Lung (tissue), 12 donors: Measurements from ENCODE around the gene IL18. TPM values are rescaled to one million over a fixed set of nuclear protein-coding genes. Genes with fewer than 3 reads are reported as not detected.

Experiments used
- ATAC-seq: fragments of 200-7000 bp; cut with Tn5 transposase; one replicate; pipeline ENCODE4 v1.9.1; 2020; ENCODE audit warnings: moderate number of reproducible peaks; ENCODE audit not compliant: insufficient read depth, low FRiP score
- DNase-seq, 3 donors: peaks; one replicate each; pipeline ENCODE4 v3.0.0-alpha.2; 2013 to 2017
- H3K27ac ChIP-seq, 2 donors: one replicate each; pipeline ENCODE4 v1.5.1; 2013; ENCODE audit warnings: mild to moderate bottlenecking in 2 of 2, moderate library complexity in 2 of 2, control low read depth in 1 of 2, inconsistent platforms in 1 of 2, low read depth in 1 of 2, low read length in 1 of 2
- H3K27me3 ChIP-seq, 3 donors: one replicate each; pipeline ENCODE4 v1.5.1; 2013; ENCODE audit warnings: low read length in 2 of 3; ENCODE audit not compliant: control insufficient read depth in 3 of 3, insufficient read depth in 3 of 3
- H3K36me3 ChIP-seq, 4 donors: one replicate each; pipeline ENCODE4 v1.5.1; 2013; ENCODE audit warnings: low read length in 4 of 4, mild to moderate bottlenecking in 1 of 4, moderate library complexity in 1 of 4; ENCODE audit not compliant: control insufficient read depth in 4 of 4, insufficient read depth in 4 of 4
- H3K4me1 ChIP-seq, 5 donors: one replicate each; pipeline ENCODE4 v1.5.1; 2013; ENCODE audit warnings: low read length in 5 of 5, mild to moderate bottlenecking in 2 of 5, moderate library complexity in 1 of 5; ENCODE audit not compliant: control insufficient read depth in 5 of 5, insufficient read depth in 5 of 5
- H3K4me3 ChIP-seq: one replicate; pipeline ENCODE4 v1.5.1; 2013; ENCODE audit warnings: mild to moderate bottlenecking, control low read depth, moderate library complexity
- H3K9ac ChIP-seq, 2 donors: one replicate each; pipeline ENCODE4 v1.5.1; 2013; ENCODE audit warnings: low read length in 2 of 2, control low read depth in 1 of 2; ENCODE audit not compliant: insufficient read depth in 1 of 2
- H3K9me3 ChIP-seq, 4 donors: one replicate each; pipeline ENCODE4 v1.5.1; 2013; ENCODE audit warnings: low read length in 3 of 4, mild to moderate bottlenecking in 1 of 4, moderate library complexity in 1 of 4; ENCODE audit not compliant: control insufficient read depth in 4 of 4, insufficient read depth in 3 of 4
- WGBS, 2 donors: extraction: QIAGEN DNeasy Blood & Tissue Kit; methylation state at CpG; one replicate each; pipeline ENCODE4 v1.1.7; 2013; 5-methylcytosine and 5-hydroxymethylcytosine counted together
- polyA plus RNA-seq, 2 donors: library from polyadenylated mRNA; stranded (reverse); fragments of 200-250 nt; gene quantifications; one replicate each; pipeline ENCODE4 v1.2.1, GENCODE V29; 2013
- total RNA-seq, 2 donors: library from RNA; depleted of rRNA in 1 of 2; stranded (reverse); fragments of >200 nt in 1 of 2; gene quantifications; one replicate each; pipeline ENCODE4 v1.2.1, GENCODE V29; 2014 to 2021
- TF ChIP-seq, protein P1 (sequence below): IDR thresholded peaks from 2 replicates; pipeline ENCODE4 v1.5.1; 2012; ENCODE audit warnings: mild to moderate bottlenecking; ENCODE audit errors: control extremely low read depth, extremely low read depth
- donor health status: control.
- donor health status: control.
- donor health status: Bipolar disorder and iron deficiency.
- donor health status: healthy.
- donor health status: DM: yes; HTN: yes; CAD: no.

IL18 gene
- total and polyA plus RNA-seq, 4 donors = 23.7 to 88.9 (median 27.0) TPM

DNA sequence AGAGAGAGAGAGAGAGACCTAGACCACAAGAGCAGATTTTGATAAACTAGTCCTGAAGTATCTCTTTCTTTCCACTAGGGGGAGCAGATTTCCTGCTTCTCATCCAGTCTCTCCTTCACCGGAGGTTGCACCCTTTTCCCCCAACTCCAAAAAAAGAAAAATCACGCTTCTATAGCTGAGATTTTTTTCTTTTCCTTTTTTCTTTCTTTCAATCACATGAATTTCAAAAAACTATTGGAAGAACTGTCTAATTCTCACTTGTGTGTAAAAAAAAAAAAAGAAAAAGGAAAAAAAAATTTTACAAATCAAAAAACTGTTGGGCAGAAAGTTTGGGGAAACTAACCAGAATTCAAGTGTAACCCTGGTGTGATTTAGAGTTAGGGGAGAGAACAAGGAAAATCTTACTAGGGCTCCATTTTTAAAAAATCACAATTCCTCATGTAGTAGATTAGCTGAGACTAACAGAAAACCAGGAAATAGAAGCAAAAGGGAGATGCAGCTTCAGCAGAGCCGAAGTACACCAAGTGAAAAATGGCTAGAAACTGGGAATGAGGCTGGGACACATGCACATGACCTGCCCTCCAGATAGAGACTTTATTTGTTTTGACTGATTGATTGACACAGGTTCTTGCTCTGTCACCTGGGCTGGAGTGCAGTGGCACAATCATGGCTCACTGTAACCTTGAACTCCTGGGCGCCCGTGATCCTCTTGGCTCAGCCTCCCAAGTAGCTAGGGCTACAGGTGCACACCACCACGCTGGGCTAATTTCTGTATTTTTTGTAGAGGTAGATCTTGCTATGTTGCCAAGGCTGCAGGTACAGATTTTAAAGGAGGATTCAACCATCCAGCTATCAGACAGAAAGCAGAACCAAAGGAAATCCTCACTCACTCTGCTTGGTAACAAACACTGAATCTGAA, 50.1 kb downstream of the IL18 start:
- WGBS, 2 donors = 58 to 63% methylated on average over 6 of the region's 6 CpGs
- Histone ChIP-seq H3K27ac (no peak overlapping the region), H3K4me3 (no peak overlapping the region), H3K27me3 (no peaks in the 10 kb centered on the region), H3K9ac (no peak overlapping the region), H3K4me1 (no peaks in the 10 kb centered on the region), H3K36me3 (no peaks in the 10 kb centered on the region), H3K9me3 (no peaks in the 10 kb centered on the region)
- DNase-seq = peak in 2 of 3 donors; percentile 59 to 60
- peak; percentile 58 for ATAC-seq
- TF ChIP-seq, protein P1, sequence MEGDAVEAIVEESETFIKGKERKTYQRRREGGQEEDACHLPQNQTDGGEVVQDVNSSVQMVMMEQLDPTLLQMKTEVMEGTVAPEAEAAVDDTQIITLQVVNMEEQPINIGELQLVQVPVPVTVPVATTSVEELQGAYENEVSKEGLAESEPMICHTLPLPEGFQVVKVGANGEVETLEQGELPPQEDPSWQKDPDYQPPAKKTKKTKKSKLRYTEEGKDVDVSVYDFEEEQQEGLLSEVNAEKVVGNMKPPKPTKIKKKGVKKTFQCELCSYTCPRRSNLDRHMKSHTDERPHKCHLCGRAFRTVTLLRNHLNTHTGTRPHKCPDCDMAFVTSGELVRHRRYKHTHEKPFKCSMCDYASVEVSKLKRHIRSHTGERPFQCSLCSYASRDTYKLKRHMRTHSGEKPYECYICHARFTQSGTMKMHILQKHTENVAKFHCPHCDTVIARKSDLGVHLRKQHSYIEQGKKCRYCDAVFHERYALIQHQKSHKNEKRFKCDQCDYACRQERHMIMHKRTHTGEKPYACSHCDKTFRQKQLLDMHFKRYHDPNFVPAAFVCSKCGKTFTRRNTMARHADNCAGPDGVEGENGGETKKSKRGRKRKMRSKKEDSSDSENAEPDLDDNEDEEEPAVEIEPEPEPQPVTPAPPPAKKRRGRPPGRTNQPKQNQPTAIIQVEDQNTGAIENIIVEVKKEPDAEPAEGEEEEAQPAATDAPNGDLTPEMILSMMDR = peak; percentile 41

DNA sequence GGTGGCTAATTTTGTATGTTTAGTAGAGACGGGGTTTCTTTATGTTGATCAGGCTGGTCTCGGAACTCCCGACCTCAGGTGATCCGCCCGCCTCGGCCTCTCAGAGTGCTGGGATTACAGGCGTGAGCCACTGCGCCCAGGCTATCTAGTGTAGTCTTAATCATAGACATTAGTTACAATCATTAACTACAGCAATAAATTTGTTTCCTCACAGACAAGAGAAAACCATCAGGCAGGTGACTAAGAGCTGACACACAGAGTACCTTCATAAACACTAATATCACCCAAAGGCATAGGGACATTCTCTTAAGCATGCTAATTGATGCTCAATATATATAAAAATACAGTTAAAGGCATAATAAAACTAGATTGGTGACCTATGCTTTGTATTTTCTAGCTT, 57.8 kb downstream of the IL18 start:
- no peak overlapping the region for H3K27ac ChIP-seq
- no peak for DNase-seq
- H3K27me3 ChIP-seq = no peaks in the 10 kb centered on the region
- peaks cover 0 to 2% (median 0%) of the 10 kb centered on the region in 4 donors for H3K36me3 ChIP-seq
- no peaks in the 10 kb centered on the region for H3K9me3 ChIP-seq
- no peaks in the 10 kb centered on the region for H3K4me1 ChIP-seq
- WGBS, 2 donors = 98 to 99% methylated on average over 8 of the region's 8 CpGs
- H3K4me3 ChIP-seq = no peak overlapping the region
- ATAC-seq = no peak
- TF ChIP-seq, protein P1 = no peak
- no peak overlapping the region for H3K9ac ChIP-seq

DNA sequence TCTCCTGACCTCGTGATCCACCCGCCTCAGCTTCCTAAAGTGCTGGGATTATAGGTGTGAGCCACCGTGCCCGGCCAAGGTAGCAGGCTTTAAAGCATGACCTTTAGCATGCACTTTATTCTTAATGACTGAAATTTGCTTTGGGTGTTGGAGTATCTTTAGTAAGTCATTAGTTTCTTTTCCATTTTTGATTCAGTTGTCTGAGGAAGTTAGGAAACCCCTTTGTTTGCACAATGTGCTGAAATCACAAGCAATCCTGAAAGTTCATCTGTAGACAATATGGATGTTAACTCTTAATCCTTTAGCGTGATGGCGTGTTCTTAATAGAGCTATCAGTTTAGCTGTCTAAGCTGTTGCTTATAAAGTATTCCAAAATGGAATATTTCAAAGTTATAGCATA, 60.4 kb downstream of the IL18 start:
- 69 to 84% methylated on average over 6 of the region's 6 CpGs for WGBS, 2 donors
- TF ChIP-seq, protein P1 = no peak
- ATAC-seq (no peak), DNase-seq (no peak)
- peaks cover 0 to 2% (median 0%) of the 10 kb centered on the region in 4 donors for H3K36me3 ChIP-seq
- H3K4me1 ChIP-seq = peaks cover 0 to 2% (median 0%) of the 10 kb centered on the region in 5 donors
- H3K9ac ChIP-seq = no peak overlapping the region
- H3K9me3 ChIP-seq = no peaks in the 10 kb centered on the region
- no peak overlapping the region for H3K4me3 ChIP-seq
- no peaks in the 10 kb centered on the region for H3K27me3 ChIP-seq
- H3K27ac ChIP-seq = no peak overlapping the region
